Neural cell (in vitro differentiated cells): ENCODE measurements around the gene INAFM1.

Experiments used
- CTCF ChIP-seq: fragments of 450-650 bp; IDR thresholded peaks from 2 replicates; pipeline ENCODE4 v1.5.1; 2014; ENCODE audit warnings: antibody characterized with exemption, mild to moderate bottlenecking, moderate library complexity; ENCODE audit not compliant: poor library complexity, severe bottlenecking
- EP300 ChIP-seq: fragments of 450-650 bp; conservative IDR thresholded peaks from 2 replicates; pipeline ENCODE4 v1.6.1; 2014; ENCODE audit warnings: antibody characterized with exemption, mild to moderate bottlenecking, moderate library complexity; ENCODE audit not compliant: poor library complexity, severe bottlenecking
- EZH2 ChIP-seq: fragments of 200-600, 300-800 bp; shearing (Covaris generic), sonication (generic); IDR thresholded peaks from 2 replicates; pipeline ENCODE4 v1.6.1; 2014; ENCODE audit warnings: antibody characterized with exemption, low read length, borderline replicate concordance, mild to moderate bottlenecking; ENCODE audit not compliant: insufficient read depth, poor library complexity, severe bottlenecking
- MXI1 ChIP-seq: fragments of 450-650 bp; conservative IDR thresholded peaks from 2 replicates; pipeline ENCODE4 v1.6.1; 2014; ENCODE audit warnings: antibody characterized with exemption, mild to moderate bottlenecking; ENCODE audit not compliant: poor library complexity, severe bottlenecking
- POLR2AphosphoS5 ChIP-seq: IDR thresholded peaks from 2 replicates; pipeline ENCODE4 v1.6.1; 2012
- RAD21 ChIP-seq: fragments of 450-650 bp; conservative IDR thresholded peaks from 2 replicates; pipeline ENCODE4 v1.6.1; 2014; ENCODE audit warnings: antibody characterized with exemption, mild to moderate bottlenecking, moderate library complexity
- REST ChIP-seq: IDR thresholded peaks from 2 replicates; pipeline ENCODE4 v1.6.1; 2012; ENCODE audit warnings: borderline replicate concordance
- SMC3 ChIP-seq: fragments of 450-650 bp; conservative IDR thresholded peaks from 2 replicates; pipeline ENCODE4 v1.6.1; 2014; ENCODE audit warnings: antibody characterized with exemption, mild to moderate bottlenecking, moderate library complexity; ENCODE audit not compliant: poor library complexity
- TAF1 ChIP-seq: IDR thresholded peaks from 2 replicates; pipeline ENCODE4 v1.6.1; 2012; ENCODE audit warnings: low read depth

- TF ChIP-seq CTCF (no peak), POLR2AphosphoS5 (no peak), TAF1 (no peak), REST (no peak), MXI1 (no peak), EP300 (no peak), EZH2 (no peak), SMC3 (no peak), RAD21 (no peak)
Observed at GRCh38 chr19:47258895-47259555, 15.7 kb upstream of the INAFM1 start.
